GM15510 (cell line): ENCODE results near the gene PHC2.

Experiments
- POLR2A ChIP-seq: IDR thresholded peaks from 3 replicates; pipeline ENCODE4 v1.6.1; 2011; ENCODE audit warnings: borderline replicate concordance; ENCODE audit not compliant: insufficient read length; ENCODE audit errors: extremely low read depth

The PHC2 gene

GRCh38 chr1:33346927-33347649, 83.8 kb downstream of the PHC2 start:
- TF ChIP-seq POLR2A, result no peak

GRCh38 chr1:33346533-33346926, 84.4 kb downstream of the PHC2 start:
- TF ChIP-seq POLR2A, result no peak

DNA sequence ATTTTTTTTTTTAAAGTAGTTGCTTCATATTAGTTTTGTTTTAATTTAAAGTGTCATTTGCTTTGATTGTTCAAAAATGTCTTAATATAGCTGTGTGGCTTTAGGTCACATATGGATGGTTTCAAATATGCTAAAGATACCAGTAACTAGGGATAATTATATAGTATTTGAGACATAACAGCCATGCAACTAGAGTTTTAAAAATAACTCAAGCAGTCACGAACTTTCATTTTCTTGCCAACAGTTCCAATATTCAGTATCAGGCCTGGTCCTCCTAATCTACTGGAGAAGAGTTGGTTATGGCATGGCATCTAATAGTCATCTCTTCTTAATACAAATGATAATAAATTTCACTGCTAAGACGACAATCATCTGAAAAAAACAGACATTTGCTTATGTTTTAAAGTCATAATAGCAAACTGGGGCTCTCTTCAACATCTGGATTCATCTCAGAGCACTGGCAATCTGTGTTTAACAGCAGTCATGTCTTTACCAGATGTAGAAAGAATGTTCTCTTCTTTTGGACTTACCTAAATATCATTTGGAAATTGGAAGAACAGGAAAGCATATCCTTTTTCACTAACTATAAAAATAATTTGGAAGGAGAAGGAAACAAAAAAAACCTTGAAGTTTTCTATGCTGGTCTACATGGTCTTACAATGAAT, 85.9 kb downstream of the PHC2 start:
- no peak for TF ChIP-seq POLR2A

DNA sequence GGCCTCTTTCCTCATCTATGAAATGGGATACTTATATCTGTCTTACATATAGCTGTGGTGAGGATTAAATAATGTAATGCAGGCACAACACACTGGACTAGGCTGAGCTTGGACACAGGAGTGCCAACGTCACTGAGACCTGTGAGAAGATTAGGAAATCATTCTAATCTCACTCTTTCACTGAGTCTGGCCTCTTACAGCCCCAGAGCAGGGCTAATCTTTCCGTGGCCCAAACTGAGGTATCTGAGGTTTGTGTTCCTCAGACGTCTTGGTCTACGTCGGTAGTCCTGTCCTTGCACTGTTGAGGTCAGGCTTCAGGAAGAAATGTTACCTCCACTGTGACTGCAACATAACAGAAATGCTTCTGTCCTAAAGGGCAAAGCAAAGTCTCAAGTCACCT, 87.4 kb downstream of the PHC2 start:
- no peak for TF ChIP-seq POLR2A

- no peak for TF ChIP-seq POLR2A
Measured at GRCh38 chr1:33342041-33342723, 88.7 kb downstream of the PHC2 start.

DNA sequence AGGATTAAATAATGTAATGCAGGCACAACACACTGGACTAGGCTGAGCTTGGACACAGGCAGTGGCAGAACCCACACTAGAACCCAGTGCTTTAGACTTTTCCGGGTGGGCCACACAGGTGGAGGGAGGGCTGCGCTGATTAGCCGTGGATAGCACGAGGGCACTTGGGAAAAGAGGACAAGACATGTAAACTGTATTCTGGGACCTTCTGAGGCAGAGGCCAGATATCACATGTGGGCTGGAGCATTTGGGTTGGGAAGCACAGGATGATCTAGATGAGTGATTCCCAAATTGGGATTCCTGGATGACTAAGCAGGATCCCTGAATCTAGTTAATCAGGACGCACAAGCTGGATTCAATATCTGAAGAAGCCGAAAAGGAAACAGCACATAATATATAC, 89.7 kb downstream of the PHC2 start:
- TF ChIP-seq POLR2A, result no peak

- no peak for TF ChIP-seq POLR2A
Measured at GRCh38 chr1:33339413-33339812, 91.5 kb downstream of the PHC2 start.

- TF ChIP-seq POLR2A, result no peak
Measured at GRCh38 chr1:33338440-33339211, 92.3 kb downstream of the PHC2 start.

- TF ChIP-seq POLR2A, result no peak
Measured at GRCh38 chr1:33338048-33338439, 92.9 kb downstream of the PHC2 start.

DNA sequence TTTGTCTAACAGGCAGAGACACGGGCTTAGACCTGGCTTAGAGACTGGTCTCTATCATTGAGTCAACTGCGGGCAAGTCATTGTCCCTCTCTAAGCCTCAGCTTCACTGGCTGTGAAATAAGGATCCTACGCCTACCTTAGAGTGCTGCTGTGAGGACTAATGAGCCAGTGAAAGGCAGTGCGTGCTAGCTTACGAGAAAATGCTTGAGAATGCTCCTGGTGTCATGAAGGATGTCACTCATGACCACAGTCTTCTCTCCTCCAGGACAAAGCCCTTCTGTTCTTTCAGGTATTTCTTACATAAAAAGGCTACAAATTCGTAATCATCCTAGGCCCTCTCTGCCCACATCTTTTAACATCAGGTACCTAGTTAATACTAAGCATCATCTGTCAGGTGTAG, 93.5 kb downstream of the PHC2 start:
- TF ChIP-seq POLR2A, result no peak

DNA sequence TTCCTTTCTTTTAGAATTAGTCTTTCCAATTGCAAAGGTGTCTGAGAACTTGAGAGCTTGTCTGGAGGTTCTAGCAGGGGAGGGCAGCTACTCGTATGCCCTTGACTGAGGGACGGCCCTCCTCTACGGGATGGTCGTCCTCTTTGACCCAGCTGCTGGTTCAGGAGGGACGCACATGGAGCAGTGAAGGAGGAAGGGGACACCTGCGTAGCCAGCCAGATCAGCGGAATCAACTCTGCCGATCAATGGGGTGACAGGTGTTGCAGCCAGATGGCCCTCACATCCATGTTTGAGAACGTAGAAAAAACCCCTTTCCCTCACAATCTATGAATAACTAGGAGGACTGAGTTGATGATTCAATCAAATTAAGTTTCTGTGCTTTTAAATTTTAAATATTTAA, 94.3 kb downstream of the PHC2 start:
- no peak for TF ChIP-seq POLR2A

- TF ChIP-seq POLR2A, result no peak
Measured at GRCh38 chr1:33335020-33335419, 95.9 kb downstream of the PHC2 start.

- no peak for TF ChIP-seq POLR2A
Measured at GRCh38 chr1:33334081-33334552, 96.8 kb downstream of the PHC2 start.

DNA sequence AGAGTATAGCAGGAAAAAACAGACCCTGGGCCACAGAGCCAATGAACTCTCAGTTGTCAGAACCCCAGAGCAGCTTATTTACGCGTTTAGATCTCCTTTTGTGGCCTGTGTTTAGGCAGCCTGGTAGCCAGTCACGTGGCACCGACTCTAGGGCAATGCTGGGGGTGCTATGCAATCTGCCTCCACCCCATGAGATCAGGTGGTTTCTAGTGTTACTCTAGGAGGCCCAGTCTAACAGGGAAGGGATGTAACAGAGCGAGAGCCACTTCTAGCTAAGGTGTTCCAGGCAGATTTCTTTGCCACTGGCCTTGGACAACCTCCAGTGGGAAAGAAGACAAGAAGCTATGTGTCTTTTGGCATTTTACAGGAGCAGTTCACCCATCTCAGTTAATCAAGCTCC, 98.0 kb downstream of the PHC2 start:
- TF ChIP-seq POLR2A, result no peak

DNA sequence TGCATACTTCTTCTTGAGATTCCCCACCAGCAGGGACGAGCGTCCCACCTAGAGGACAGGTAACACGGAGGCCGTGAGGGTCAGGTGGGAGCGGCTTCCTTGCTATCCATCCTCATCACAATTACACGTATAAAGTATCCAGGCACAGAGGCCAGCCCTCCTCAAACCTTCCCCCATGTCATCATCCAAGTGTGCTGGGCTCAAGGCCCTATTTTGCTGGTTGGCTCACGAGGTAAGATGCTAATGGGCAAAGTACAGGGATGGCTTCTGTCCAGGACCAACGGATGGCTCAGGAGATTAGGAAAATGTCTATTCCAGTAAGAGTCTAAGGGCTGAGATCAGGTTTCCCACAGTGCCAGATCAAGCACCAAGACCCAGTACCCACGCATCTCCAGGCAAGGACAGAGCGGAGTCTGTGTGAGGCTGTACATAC, 98.5 kb downstream of the PHC2 start:
- TF ChIP-seq POLR2A, result no peak

- no peak for TF ChIP-seq POLR2A
Measured at GRCh38 chr1:33331444-33332356, 99.2 kb downstream of the PHC2 start.
